Measurements from ENCODE around the gene CA11. TPM values are rescaled to one million over a fixed set of nuclear protein-coding genes. Genes with fewer than 3 reads are reported as not detected.
"Not testable (repeated sequence)": the region's sequence is repeated elsewhere in the genome, so short reads cannot be mapped to it uniquely, and the experiment has no call there.

The CA11 gene
- total and polyA plus RNA-seq, 4 donors, result 0.88 to 13.0 (median 5.1) TPM

DNA sequence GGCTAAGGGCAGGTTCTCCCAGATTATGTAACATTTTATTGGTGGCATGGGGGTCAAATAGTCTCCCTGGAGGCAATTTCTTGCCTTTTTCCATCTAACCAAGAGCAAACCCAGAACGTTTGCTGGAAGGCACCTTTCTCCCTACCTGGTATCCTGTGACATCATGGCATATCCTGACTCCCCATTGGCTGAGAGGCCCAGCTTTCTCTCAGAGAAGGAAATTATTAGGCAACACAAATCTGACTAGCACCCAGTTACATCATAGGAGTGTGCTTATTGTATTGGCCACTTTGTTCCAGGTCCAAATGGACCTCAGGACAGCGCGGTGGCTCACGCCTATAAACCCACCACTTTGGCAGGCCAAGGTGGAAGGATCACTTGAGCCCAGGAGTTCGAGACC lies 13.8 kb upstream of the CA11 start:
- TF ChIP-seq, protein P1, sequence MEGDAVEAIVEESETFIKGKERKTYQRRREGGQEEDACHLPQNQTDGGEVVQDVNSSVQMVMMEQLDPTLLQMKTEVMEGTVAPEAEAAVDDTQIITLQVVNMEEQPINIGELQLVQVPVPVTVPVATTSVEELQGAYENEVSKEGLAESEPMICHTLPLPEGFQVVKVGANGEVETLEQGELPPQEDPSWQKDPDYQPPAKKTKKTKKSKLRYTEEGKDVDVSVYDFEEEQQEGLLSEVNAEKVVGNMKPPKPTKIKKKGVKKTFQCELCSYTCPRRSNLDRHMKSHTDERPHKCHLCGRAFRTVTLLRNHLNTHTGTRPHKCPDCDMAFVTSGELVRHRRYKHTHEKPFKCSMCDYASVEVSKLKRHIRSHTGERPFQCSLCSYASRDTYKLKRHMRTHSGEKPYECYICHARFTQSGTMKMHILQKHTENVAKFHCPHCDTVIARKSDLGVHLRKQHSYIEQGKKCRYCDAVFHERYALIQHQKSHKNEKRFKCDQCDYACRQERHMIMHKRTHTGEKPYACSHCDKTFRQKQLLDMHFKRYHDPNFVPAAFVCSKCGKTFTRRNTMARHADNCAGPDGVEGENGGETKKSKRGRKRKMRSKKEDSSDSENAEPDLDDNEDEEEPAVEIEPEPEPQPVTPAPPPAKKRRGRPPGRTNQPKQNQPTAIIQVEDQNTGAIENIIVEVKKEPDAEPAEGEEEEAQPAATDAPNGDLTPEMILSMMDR (IDR thresholded peaks at IDR 0.05; ENCODE audit: control extremely low read depth, extremely low read depth), result no peak
- no peak overlapping the region for H3K27ac ChIP-seq (ENCODE audit: low read depth in 1 of 2, low read length in 1 of 2)
- ATAC-seq (ENCODE audit: insufficient read depth, low FRiP score), result no peak
- H3K36me3 ChIP-seq (ENCODE audit: control insufficient read depth in 4 of 4, insufficient read depth in 4 of 4, low read length in 4 of 4), result no peaks in the 10 kb centered on the region
- no peak overlapping the region for H3K4me3 ChIP-seq
- H3K9me3 ChIP-seq (ENCODE audit: control insufficient read depth in 4 of 4, insufficient read depth in 3 of 4, low read length in 3 of 4), result no peaks in the 10 kb centered on the region
- 71 to 79% methylated on average over 5 of the region's 5 CpGs for WGBS, 2 donors
- no peaks in the 10 kb centered on the region for H3K27me3 ChIP-seq (ENCODE audit: control insufficient read depth in 3 of 3, insufficient read depth in 3 of 3, low read length in 2 of 3)
- H3K9ac ChIP-seq (ENCODE audit: insufficient read depth in 1 of 2, low read length in 2 of 2), result no peak overlapping the region
- H3K4me1 ChIP-seq (ENCODE audit: control insufficient read depth in 5 of 5, insufficient read depth in 5 of 5, low read length in 5 of 5), result peaks cover 0 to 7% (median 0%) of the 10 kb centered on the region in 5 donors
- peak in 1 of 3 donors; percentile 11 for DNase-seq

DNA sequence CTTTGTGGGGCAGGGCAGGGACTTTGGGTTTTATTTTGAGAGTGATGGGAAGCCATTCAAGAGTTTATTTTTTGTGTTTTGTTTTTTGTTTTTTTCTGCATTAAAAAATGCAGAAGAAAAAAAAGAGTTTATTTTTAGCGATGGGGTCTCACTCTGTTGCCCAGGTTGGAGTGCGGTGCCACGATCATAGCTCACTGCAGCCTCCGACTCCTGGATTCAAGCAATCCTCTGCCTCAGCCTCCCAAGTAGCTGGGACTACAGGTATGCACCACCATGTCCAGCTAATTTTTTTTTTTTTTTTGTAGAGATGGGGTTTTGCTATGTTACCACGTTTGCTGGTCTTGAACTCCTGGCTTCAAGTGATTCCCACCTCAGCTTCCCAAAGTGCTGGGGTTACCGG lies 12.5 kb upstream of the CA11 start:
- no peaks in the 10 kb centered on the region for H3K9me3 ChIP-seq (ENCODE audit: control insufficient read depth in 4 of 4, insufficient read depth in 3 of 4, low read length in 3 of 4)
- no peaks in the 10 kb centered on the region for H3K36me3 ChIP-seq (ENCODE audit: control insufficient read depth in 4 of 4, insufficient read depth in 4 of 4, low read length in 4 of 4)
- peaks cover 0 to 7% (median 0%) of the 10 kb centered on the region in 5 donors for H3K4me1 ChIP-seq (ENCODE audit: control insufficient read depth in 5 of 5, insufficient read depth in 5 of 5, low read length in 5 of 5)
- 95 to 97% methylated on average over 6 of the region's 6 CpGs for WGBS, 2 donors
- TF ChIP-seq, protein P1 (IDR thresholded peaks at IDR 0.05; ENCODE audit: control extremely low read depth, extremely low read depth), result no peak
- no peak overlapping the region for H3K4me3 ChIP-seq
- ATAC-seq (ENCODE audit: insufficient read depth, low FRiP score) (no peak), DNase-seq (no peak)
- no peaks in the 10 kb centered on the region for H3K27me3 ChIP-seq (ENCODE audit: control insufficient read depth in 3 of 3, insufficient read depth in 3 of 3, low read length in 2 of 3)
- H3K27ac ChIP-seq (ENCODE audit: low read depth in 1 of 2, low read length in 1 of 2), result no peak overlapping the region
- H3K9ac ChIP-seq (ENCODE audit: insufficient read depth in 1 of 2, low read length in 2 of 2), result no peak overlapping the region

DNA sequence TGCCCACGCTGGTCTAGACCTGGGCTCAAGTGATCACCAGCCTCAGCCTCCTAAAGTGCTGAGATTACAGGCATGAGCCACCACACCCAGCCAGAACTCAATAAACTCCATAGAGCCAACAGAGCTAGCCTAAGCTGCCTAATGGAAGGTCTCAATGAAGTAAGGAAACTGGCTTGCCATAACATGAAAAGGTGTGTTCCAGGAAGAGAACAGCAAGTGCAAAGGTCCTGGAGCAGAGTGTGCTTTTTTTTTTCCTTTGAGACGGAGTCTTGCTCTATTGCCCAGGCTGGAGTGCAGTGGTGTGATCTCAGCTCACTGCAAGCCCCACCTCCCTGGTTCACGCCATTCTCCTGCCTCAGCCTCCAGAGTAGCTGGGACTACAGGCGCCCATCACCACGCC lies 11.8 kb upstream of the CA11 start:
- not testable (repeated sequence) for DNase-seq; H3K9me3 ChIP-seq (ENCODE audit: control insufficient read depth in 4 of 4, insufficient read depth in 3 of 4, low read length in 3 of 4); H3K9ac ChIP-seq (ENCODE audit: insufficient read depth in 1 of 2, low read length in 2 of 2); H3K27me3 ChIP-seq (ENCODE audit: control insufficient read depth in 3 of 3, insufficient read depth in 3 of 3, low read length in 2 of 3); ATAC-seq (ENCODE audit: insufficient read depth, low FRiP score); H3K4me1 ChIP-seq (ENCODE audit: control insufficient read depth in 5 of 5, insufficient read depth in 5 of 5, low read length in 5 of 5); H3K27ac ChIP-seq (ENCODE audit: low read depth in 1 of 2, low read length in 1 of 2); H3K4me3 ChIP-seq; H3K36me3 ChIP-seq (ENCODE audit: control insufficient read depth in 4 of 4, insufficient read depth in 4 of 4, low read length in 4 of 4)
- WGBS, 2 donors, result 94 to 97% methylated on average over 5 of the region's 5 CpGs

DNA sequence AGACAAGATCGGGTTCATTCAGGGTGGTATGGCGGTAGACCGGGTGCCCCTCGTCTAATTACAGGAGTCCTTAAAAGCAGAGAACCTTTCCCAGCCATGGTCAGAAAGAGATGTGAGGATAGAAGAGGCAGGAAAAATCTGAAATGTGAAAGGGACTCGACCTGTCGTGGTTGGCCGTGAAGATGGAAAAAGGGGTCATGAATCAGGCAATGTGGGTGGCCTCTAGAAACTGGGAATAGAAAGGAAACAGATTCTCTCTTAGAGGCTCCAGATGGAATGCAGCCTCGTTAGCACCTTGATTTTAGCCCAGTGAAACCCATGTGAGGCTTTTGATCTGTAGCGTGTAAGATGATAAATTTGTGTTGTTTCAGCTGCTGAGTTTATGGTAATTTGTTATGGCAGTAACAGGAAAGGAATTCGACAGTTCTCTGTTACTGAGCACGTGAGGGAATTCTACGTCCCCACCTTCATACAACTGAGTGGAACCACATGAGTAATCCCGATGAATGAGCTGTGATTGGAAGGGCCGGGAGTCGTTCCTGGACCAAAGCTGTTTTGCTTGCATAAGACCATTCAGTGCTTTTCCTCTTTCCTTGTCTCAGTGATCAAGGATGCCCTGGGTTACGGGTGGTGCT lies 11.0 kb upstream of the CA11 start:
- Histone ChIP-seq H3K9me3 (ENCODE audit: control insufficient read depth in 4 of 4, insufficient read depth in 3 of 4, low read length in 3 of 4) (no peaks in the 10 kb centered on the region), H3K27me3 (ENCODE audit: control insufficient read depth in 3 of 3, insufficient read depth in 3 of 3, low read length in 2 of 3) (no peaks in the 10 kb centered on the region), H3K36me3 (ENCODE audit: control insufficient read depth in 4 of 4, insufficient read depth in 4 of 4, low read length in 4 of 4) (no peaks in the 10 kb centered on the region), H3K4me3 (no peak overlapping the region), H3K4me1 (ENCODE audit: control insufficient read depth in 5 of 5, insufficient read depth in 5 of 5, low read length in 5 of 5) (peaks cover 0 to 7% (median 0%) of the 10 kb centered on the region in 5 donors), H3K9ac (ENCODE audit: insufficient read depth in 1 of 2, low read length in 2 of 2) (no peak overlapping the region), H3K27ac (ENCODE audit: low read depth in 1 of 2, low read length in 1 of 2) (no peak overlapping the region)
- TF ChIP-seq, protein P1 (IDR thresholded peaks at IDR 0.05; ENCODE audit: control extremely low read depth, extremely low read depth), result no peak
- DNase-seq (peak in 1 of 3 donors; percentile 20), ATAC-seq (ENCODE audit: insufficient read depth, low FRiP score) (no peak)
- 58 to 63% methylated on average over 16 of the region's 16 CpGs for WGBS, 2 donors
